K562 (cell line): ENCODE measurements around the gene SPATA13. TPM values are rescaled to one million over a fixed set of nuclear protein-coding genes. Genes with fewer than 3 reads are reported as not detected.

Experiments
- ATAC-seq: fragments of 200-7000 bp; cut with Tn5 transposase; 3 replicates; pipeline ENCODE4 v1.9.1; 2020; ENCODE audit warnings: moderate library complexity
- BruUV-seq: library from RNA; stranded (reverse); fragments of 400-500 nt; replicated peaks from 2 replicates; lab custom pipeline; 2021; lab: Mats Ljungman, UMichigan
- CTCF ChIA-PET: fragments of 300-600 bp; formaldehyde crosslinking; extraction: SDS; loops from one replicate; lab custom pipeline; 2021; ENCODE audit warnings: low intra/inter-chr PET ratio; lab: Yijun Ruan, JAX
- POLR2A ChIA-PET: fragments of 300-600, 350-650 bp; sonication (Branson Sonifier 250); formaldehyde crosslinking; extraction: SDS; loops from one replicate; lab custom pipeline; 2021; ENCODE audit warnings: antibody characterized with exemption, inconsistent platforms; lab: Yijun Ruan, JAX
- DNase-seq, 4 experiments: peaks; one replicate each; pipeline versions ENCODE4 v3.0.0 to v3.0.0-alpha.2; 2011 to 2018; ENCODE audit warnings: low spot score in 3 of 4, mixed read lengths in 3 of 4; ENCODE audit errors: extremely low read depth in 1 of 4
- FAIRE-seq: peaks from 2 replicates; lab custom pipeline; 2011; peaks lifted over from hg19 to GRCh38; lab: Jason Lieb, UNC
- H2AFZ ChIP-seq: 2 replicates; pipeline ENCODE4 v1.6.0; 2011; ENCODE audit warnings: low read depth, low read length, control low read depth, inconsistent platforms
- H3K27ac ChIP-seq: fragments of 200-600 bp; 3 replicates; pipeline ENCODE4 v1.8.0; 2011; ENCODE audit warnings: low read depth, mild to moderate bottlenecking, control low read depth, inconsistent platforms, low read length, moderate library complexity, mixed read lengths; ENCODE audit errors: extremely low read depth
- H3K27me3 ChIP-seq, 2 experiments: fragments of 300-600 bp in 1 of 2; 2 replicates in 1 of 2; 3 replicates in 1 of 2; pipeline versions ENCODE4 v1.6.0 to v1.8.0; 2011; ENCODE audit warnings: inconsistent platforms in 2 of 2, low read length in 2 of 2, mild to moderate bottlenecking in 1 of 2, mixed read lengths in 1 of 2, moderate library complexity in 1 of 2; ENCODE audit not compliant: control insufficient read depth in 2 of 2, insufficient read depth in 2 of 2
- H3K36me3 ChIP-seq: fragments of 300-600 bp; 3 replicates; pipeline ENCODE4 v1.8.0; 2011; ENCODE audit warnings: mild to moderate bottlenecking, low read length, inconsistent platforms; ENCODE audit not compliant: control insufficient read depth, insufficient read depth
- H3K4me1 ChIP-seq, 2 experiments: fragments of 200-600 bp in 1 of 2; replicated peaks in 1 of 2; 2 replicates in 1 of 2; 3 replicates in 1 of 2; pipeline versions ENCODE4 v1.5.1 to v1.8.0; 2011; ENCODE audit warnings: inconsistent platforms in 2 of 2, low read length in 2 of 2, mild to moderate bottlenecking in 1 of 2, mixed read lengths in 1 of 2, moderate library complexity in 1 of 2; ENCODE audit not compliant: control insufficient read depth in 2 of 2, insufficient read depth in 2 of 2
- H3K4me2 ChIP-seq: 2 replicates; pipeline ENCODE4 v1.6.1; 2011; ENCODE audit warnings: low read length, control low read depth, inconsistent platforms, mixed read lengths; ENCODE audit not compliant: insufficient read depth
- H3K4me3 ChIP-seq: fragments of 200-600 bp; sonication (generic), shearing (Covaris generic); 2 replicates; pipeline ENCODE4 v1.5.1; 2016; ENCODE audit warnings: control low read depth, inconsistent platforms
- H3K79me2 ChIP-seq: fragments of 200-600 bp; 3 replicates; pipeline ENCODE4 v1.8.0; 2011; ENCODE audit warnings: low read length, inconsistent platforms; ENCODE audit not compliant: control insufficient read depth, insufficient read depth
- H3K9ac ChIP-seq, 2 experiments: 2 replicates each; pipeline versions ENCODE4 v1.6.0 to v1.6.1; 2011; ENCODE audit warnings: low read depth in 2 of 2, low read length in 2 of 2, control low read depth in 1 of 2, inconsistent platforms in 1 of 2, mild to moderate bottlenecking in 1 of 2, mixed read lengths in 1 of 2; ENCODE audit not compliant: insufficient read depth in 1 of 2
- H3K9me1 ChIP-seq: one replicate; pipeline ENCODE4 v1.6.0; 2011; ENCODE audit warnings: inconsistent platforms, mild to moderate bottlenecking, low read length, moderate library complexity; ENCODE audit not compliant: control insufficient read depth, insufficient read depth
- H3K9me3 ChIP-seq: replicated peaks from 2 replicates; pipeline ENCODE4 v1.5.1; 2011; ENCODE audit warnings: low read depth, low read length, inconsistent platforms; ENCODE audit not compliant: control insufficient read depth, insufficient read depth
- H4K20me1 ChIP-seq: replicated peaks from 2 replicates; pipeline ENCODE4 v1.6.1; 2011; ENCODE audit warnings: low read length, inconsistent platforms, mixed read lengths; ENCODE audit not compliant: control insufficient read depth, insufficient read depth
- BRD9 ChIP-seq: fragments of 450-650 bp; IDR thresholded peaks from 2 replicates; pipeline ENCODE4 v1.6.1; 2018; ENCODE audit warnings: low read depth; ENCODE audit not compliant: partially characterized antibody
- DMBX1 ChIP-seq: fragments of 250-450 bp; sonication (Bioruptor Pico); IDR thresholded peaks from 2 replicates; pipeline ENCODE4 v1.8.0; 2022; ENCODE audit warnings: inconsistent platforms, mild to moderate bottlenecking, moderate library complexity, borderline replicate concordance
- FUS ChIP-seq: fragments of 200-400 bp; formaldehyde crosslinking; optimal IDR thresholded peaks from 2 replicates; pipeline ENCODE3; 2017; ENCODE audit warnings: low read depth, low read length
- LEF1 ChIP-seq: fragments of 450-650 bp; IDR thresholded peaks from 2 replicates; pipeline ENCODE4 v1.6.1; 2016; ENCODE audit warnings: mild to moderate bottlenecking
- MCM2 ChIP-seq: fragments of 450-650 bp; IDR thresholded peaks from 2 replicates; pipeline ENCODE4 v1.6.1; 2017; ENCODE audit warnings: low read depth, mild to moderate bottlenecking
- NFATC3 ChIP-seq: fragments of 450-650 bp; IDR thresholded peaks from 2 replicates; pipeline ENCODE4 v1.6.1; 2017; ENCODE audit warnings: mild to moderate bottlenecking
- RBM22 ChIP-seq: fragments of 200-400 bp; formaldehyde crosslinking; IDR thresholded peaks from 2 replicates; pipeline ENCODE4 v1.6.1; 2018; ENCODE audit warnings: low read length, low read depth; ENCODE audit not compliant: poor library complexity, severe bottlenecking
- SMAD2 ChIP-seq: fragments of 150-350 bp; IDR thresholded peaks from 2 replicates; pipeline ENCODE4 v1.6.1; 2014; ENCODE audit warnings: low read depth, mild to moderate bottlenecking, low read length
- TAF15 ChIP-seq: fragments of 200-400 bp; formaldehyde crosslinking; IDR thresholded peaks from 2 replicates; pipeline ENCODE4 v1.6.1; 2017; ENCODE audit warnings: mild to moderate bottlenecking, low read depth, low read length, moderate library complexity
- TCF7 ChIP-seq: sonication (generic); IDR thresholded peaks from 2 replicates; pipeline ENCODE4 v1.6.1; 2016; ENCODE audit warnings: antibody characterized with exemption, borderline replicate concordance
- TCFL5 ChIP-seq: fragments of 250-450 bp; sonication (Bioruptor Pico); conservative IDR thresholded peaks from 2 replicates; pipeline ENCODE4 v1.6.1; 2021; ENCODE audit warnings: mild to moderate bottlenecking, moderate library complexity, matching md5 sums
- ZNF175 ChIP-seq: fragments of 200-800 bp; sonication (Bioruptor generic); IDR thresholded peaks from 2 replicates; pipeline ENCODE4 v1.6.1; 2016; ENCODE audit warnings: low read depth, mild to moderate bottlenecking, missing genetic modification characterization, missing compliant biosample characterization
- WGBS: fragments of 100-300 bp; shearing (Covaris generic); methylation state at CpG from one replicate; pipeline ENCODE4 v1.1.6; 2016; ENCODE audit warnings: low coverage, mixed read lengths; ENCODE audit not compliant: insufficient coverage; ENCODE audit errors: missing lambda C conversion rate; 5-methylcytosine and 5-hydroxymethylcytosine counted together
- in situ Hi-C: fragments of 300-500 bp; cut with MboI; formaldehyde crosslinking; loops from 4 replicates; pipeline ENCODE4 v1.15.0; 2018; ENCODE audit warnings: inconsistent platforms, mixed read lengths
- intact Hi-C: fragments of 100-400 bp; cut with micrococcal nuclease; formaldehyde crosslinking; loops from 2 replicates; pipeline ENCODE4 v1.14.2; 2022
- polyA plus RNA-seq, 8 experiments: library from polyadenylated mRNA; depleted of rRNA in 4 of 8; stranded (reverse) in 5 of 8; unstranded in 3 of 8; fragments of >200 nt; fragmentation: Nextera tagmentation in 2 of 8; fragmentation: Illumina TruSeq in 1 of 8; extraction: Ambion mirVana in 2 of 8; extraction: Trizol in 1 of 8; gene quantifications; 2 replicates each; pipeline versions ENCODE4 v1.2.1 to v1.2.3, GENCODE V29; 2011 to 2014; ENCODE audit warnings: inconsistent platforms in 1 of 8, missing spikeins in 1 of 8
- total RNA-seq, 7 experiments: library from RNA; depleted of rRNA in 6 of 7; stranded (reverse); fragments of >200 nt in 6 of 7; fragmentation: Illumina TruSeq in 2 of 7; extraction: Trizol in 2 of 7; gene quantifications; 2 replicates each; pipeline versions ENCODE4 v1.2.1 to v1.2.3, GENCODE V29; 2011 to 2021; ENCODE audit warnings: low replicate concordance in 1 of 7
- TF ChIP-seq, protein P1 (sequence below), 2 experiments: IDR thresholded peaks; 2 replicates each; pipeline ENCODE4 v1.6.1; 2012; ENCODE audit warnings: improper control_type of control experiment in 2 of 2, low read depth in 2 of 2, low read length in 2 of 2, borderline replicate concordance in 1 of 2
- TF ChIP-seq, protein P2 (sequence below): fragments of 450-650 bp; IDR thresholded peaks from 2 replicates; pipeline ENCODE4 v1.6.1; 2016; ENCODE audit warnings: borderline replicate concordance

Gene SPATA13
- total and polyA plus RNA-seq, 9 of the 15 experiments (the other 6 are each of a cell fraction or from before 2014, with no cell fraction given), result 0.08 to 0.99 (median 0.21) TPM; not detected in 2

DNA sequence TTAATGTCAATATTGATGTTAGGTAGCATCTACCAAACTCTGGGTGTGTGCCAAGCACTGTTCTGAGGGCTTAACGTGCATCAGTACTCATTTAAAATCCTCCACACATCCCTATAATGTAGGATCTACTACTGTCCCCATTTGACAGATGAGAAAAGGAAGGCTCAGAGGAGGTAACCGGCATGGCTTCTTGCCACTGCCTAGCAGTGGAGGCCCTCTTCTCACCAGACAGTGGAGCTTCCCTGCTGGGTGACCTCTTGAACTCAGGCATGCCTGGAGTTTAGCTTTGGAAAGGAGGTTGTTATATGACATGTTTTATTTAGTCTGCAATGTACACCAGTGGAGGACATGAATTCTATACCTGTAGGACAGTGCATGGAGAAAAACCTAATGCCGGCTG is 2.1 kb downstream of the SPATA13 start (continued):
- TF ChIP-seq FUS (no peak), BRD9 (no peak), TAF15 (no peak), RBM22 (no peak), ZNF175 (no peak), NFATC3 (no peak), TCF7 (no peak), SMAD2 (no peak)
- TF ChIP-seq, protein P1, sequence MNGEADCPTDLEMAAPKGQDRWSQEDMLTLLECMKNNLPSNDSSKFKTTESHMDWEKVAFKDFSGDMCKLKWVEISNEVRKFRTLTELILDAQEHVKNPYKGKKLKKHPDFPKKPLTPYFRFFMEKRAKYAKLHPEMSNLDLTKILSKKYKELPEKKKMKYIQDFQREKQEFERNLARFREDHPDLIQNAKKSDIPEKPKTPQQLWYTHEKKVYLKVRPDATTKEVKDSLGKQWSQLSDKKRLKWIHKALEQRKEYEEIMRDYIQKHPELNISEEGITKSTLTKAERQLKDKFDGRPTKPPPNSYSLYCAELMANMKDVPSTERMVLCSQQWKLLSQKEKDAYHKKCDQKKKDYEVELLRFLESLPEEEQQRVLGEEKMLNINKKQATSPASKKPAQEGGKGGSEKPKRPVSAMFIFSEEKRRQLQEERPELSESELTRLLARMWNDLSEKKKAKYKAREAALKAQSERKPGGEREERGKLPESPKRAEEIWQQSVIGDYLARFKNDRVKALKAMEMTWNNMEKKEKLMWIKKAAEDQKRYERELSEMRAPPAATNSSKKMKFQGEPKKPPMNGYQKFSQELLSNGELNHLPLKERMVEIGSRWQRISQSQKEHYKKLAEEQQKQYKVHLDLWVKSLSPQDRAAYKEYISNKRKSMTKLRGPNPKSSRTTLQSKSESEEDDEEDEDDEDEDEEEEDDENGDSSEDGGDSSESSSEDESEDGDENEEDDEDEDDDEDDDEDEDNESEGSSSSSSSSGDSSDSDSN (IDR thresholded peaks at IDR 0.05; ENCODE audit: borderline replicate concordance in 1 of 2, low read depth in 2 of 2, low read length in 2 of 2), result no peak

DNA sequence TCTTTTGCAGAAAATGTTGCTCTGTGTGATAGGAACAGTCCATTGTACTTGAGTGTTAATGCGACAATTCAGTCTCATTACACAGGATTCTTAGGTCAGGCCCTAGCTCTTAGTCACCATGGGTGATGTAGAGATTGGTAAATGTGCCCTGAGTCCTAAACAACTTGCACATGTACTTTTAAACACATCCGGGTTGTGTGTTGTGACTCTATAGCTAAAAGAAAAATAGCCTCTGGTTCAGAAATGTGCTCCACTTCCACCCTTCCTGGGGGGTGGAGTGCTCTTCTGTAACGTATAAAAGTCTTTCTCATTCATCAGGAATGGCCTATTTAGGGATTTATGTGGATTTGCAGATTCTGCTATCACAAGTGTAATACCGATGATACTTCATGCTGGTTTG is 5.2 kb downstream of the SPATA13 start:
- H3K9me3 ChIP-seq, result no peaks in the 10 kb centered on the region
- intact Hi-C loops, result no loop called here
- DNase-seq, result no peak
- CTCF ChIA-PET, result no interaction called here
- no peaks in the 10 kb centered on the region for H3K36me3 ChIP-seq
- no peak overlapping the region for H3K9ac ChIP-seq
- no peaks in the 10 kb centered on the region for H4K20me1 ChIP-seq
- no peak for FAIRE-seq
- peaks cover 0 to 37% of the 10 kb centered on the region in 2 experiments; a peak in 2 of 5 replicates for H3K27me3 ChIP-seq
- TF ChIP-seq DMBX1 (no peak), MCM2 (no peak), LEF1 (no peak), TCFL5 (CRISPR knock-in tag) (no peak), NFATC3 (no peak)
- TF ChIP-seq, protein P2, sequence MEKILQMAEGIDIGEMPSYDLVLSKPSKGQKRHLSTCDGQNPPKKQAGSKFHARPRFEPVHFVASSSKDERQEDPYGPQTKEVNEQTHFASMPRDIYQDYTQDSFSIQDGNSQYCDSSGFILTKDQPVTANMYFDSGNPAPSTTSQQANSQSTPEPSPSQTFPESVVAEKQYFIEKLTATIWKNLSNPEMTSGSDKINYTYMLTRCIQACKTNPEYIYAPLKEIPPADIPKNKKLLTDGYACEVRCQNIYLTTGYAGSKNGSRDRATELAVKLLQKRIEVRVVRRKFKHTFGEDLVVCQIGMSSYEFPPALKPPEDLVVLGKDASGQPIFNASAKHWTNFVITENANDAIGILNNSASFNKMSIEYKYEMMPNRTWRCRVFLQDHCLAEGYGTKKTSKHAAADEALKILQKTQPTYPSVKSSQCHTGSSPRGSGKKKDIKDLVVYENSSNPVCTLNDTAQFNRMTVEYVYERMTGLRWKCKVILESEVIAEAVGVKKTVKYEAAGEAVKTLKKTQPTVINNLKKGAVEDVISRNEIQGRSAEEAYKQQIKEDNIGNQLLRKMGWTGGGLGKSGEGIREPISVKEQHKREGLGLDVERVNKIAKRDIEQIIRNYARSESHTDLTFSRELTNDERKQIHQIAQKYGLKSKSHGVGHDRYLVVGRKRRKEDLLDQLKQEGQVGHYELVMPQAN, result no peak
- no peak overlapping the region for H3K4me3 ChIP-seq
- H3K9me1 ChIP-seq, result no peaks in the 10 kb centered on the region
- WGBS, result 0% methylated on average over 4 of the region's 4 CpGs
- POLR2A ChIA-PET, result no interaction called here
- in situ Hi-C loops, result no loop called here
- no peak overlapping the region for H3K4me2 ChIP-seq
- BruUV-seq, result no TSS peak
- no peak overlapping the region for H3K27ac ChIP-seq
- no peaks in the 10 kb centered on the region for H3K79me2 ChIP-seq
- ATAC-seq, result no peak
- peaks cover 0 to 7% of the 10 kb centered on the region in 2 experiments; a peak in 2 of 5 replicates for H3K4me1 ChIP-seq
- no peak overlapping the region for H2AFZ ChIP-seq
